Spleen (tissue), 11 donors: Measurements from ENCODE around the gene MTERF4. TPM values are rescaled to one million over a fixed set of nuclear protein-coding genes. Genes with fewer than 3 reads are reported as not detected.

Source experiments
- DNase-seq: peaks from one replicate; pipeline ENCODE4 v3.0.0-alpha.2; 2020
- H3K27ac ChIP-seq, 8 donors: fragments of 200-600 bp; sonication (generic) in 7 of 8; 1 replicate in 4 of 8; 2 replicates in 4 of 8; pipeline versions ENCODE4 v1.5.0 to v1.8.0; 2016 to 2021; ENCODE audit warnings: inconsistent platforms in 4 of 8, mild to moderate bottlenecking in 4 of 8, moderate library complexity in 1 of 8
- H3K27me3 ChIP-seq, 7 donors: fragments of 200-600 bp; sonication (generic) in 6 of 7; replicated peaks in 1 of 7; 1 replicate in 4 of 7; 2 replicates in 3 of 7; pipeline versions ENCODE4 v1.5.0 to v1.8.0; 2016 to 2021; ENCODE audit warnings: inconsistent platforms in 3 of 7, mild to moderate bottlenecking in 1 of 7
- H3K36me3 ChIP-seq, 6 donors: fragments of 200-600 bp; sonication (generic) in 5 of 6; 1 replicate in 4 of 6; 2 replicates in 2 of 6; pipeline versions ENCODE4 v1.5.0 to v1.8.0; 2016 to 2021; ENCODE audit warnings: inconsistent platforms in 2 of 6
- H3K4me1 ChIP-seq, 6 donors: fragments of 200-600 bp; sonication (generic) in 5 of 6; 1 replicate in 3 of 6; 2 replicates in 3 of 6; pipeline versions ENCODE4 v1.5.0 to v1.8.0; 2016 to 2021; ENCODE audit warnings: inconsistent platforms in 3 of 6
- H3K4me3 ChIP-seq, 8 donors: fragments of 200-600 bp; sonication (generic) in 7 of 8; 1 replicate in 4 of 8; 2 replicates in 4 of 8; pipeline versions ENCODE4 v1.5.0 to v1.8.0; 2016 to 2021; ENCODE audit warnings: inconsistent platforms in 4 of 8, mild to moderate bottlenecking in 4 of 8, moderate library complexity in 2 of 8
- H3K9me3 ChIP-seq, 8 donors: fragments of 200-600 bp; sonication (generic) in 7 of 8; 1 replicate in 4 of 8; 2 replicates in 4 of 8; pipeline versions ENCODE4 v1.5.0 to v1.8.0; 2016 to 2021; ENCODE audit warnings: inconsistent platforms in 4 of 8
- CTCF ChIP-seq, 11 experiments: fragments of 200-600 bp in 7 of 11; fragments of 450-650 bp in 4 of 11; sonication (generic) in 4 of 11; IDR thresholded peaks in 8 of 11; conservative IDR thresholded peaks in 3 of 11; 1 replicate in 7 of 11; 2 replicates in 4 of 11; pipeline versions ENCODE4 v1.4.0 to v1.8.0; 2016 to 2021; ENCODE audit warnings: antibody characterized with exemption in 11 of 11, inconsistent platforms in 4 of 11, mild to moderate bottlenecking in 1 of 11
- POLR2A ChIP-seq, 3 donors: fragments of 450-650 bp; IDR thresholded peaks; one replicate each; pipeline ENCODE4 v1.5.1; 2017; ENCODE audit warnings: antibody characterized with exemption in 3 of 3, mild to moderate bottlenecking in 1 of 3
- POLR2AphosphoS5 ChIP-seq, 3 donors: sonication (generic); formaldehyde crosslinking; IDR thresholded peaks; one replicate each; pipeline ENCODE4 v1.5.1; 2017; ENCODE audit warnings: antibody characterized with exemption in 3 of 3
- WGBS, 5 donors: extraction: QIAGEN DNeasy Blood & Tissue Kit in 3 of 5; methylation state at CpG; one replicate each; pipeline versions ENCODE4 v1.1.5 to v1.1.7; 2013 to 2018; 5-methylcytosine and 5-hydroxymethylcytosine counted together
- intact Hi-C: fragments of 100-400 bp; cut with DNase I; formaldehyde crosslinking; loops from one replicate; pipeline ENCODE4 v1.15.0; 2023; ENCODE audit warnings: low total_unique reads
- polyA plus RNA-seq, 3 donors: library from polyadenylated mRNA; stranded (reverse); fragments of 200-250 nt; gene quantifications; one replicate each; pipeline ENCODE4 v1.2.1, GENCODE V29; 2013
- total RNA-seq, 7 donors: library from RNA; depleted of rRNA in 3 of 7; stranded (reverse); fragments of >200 nt in 3 of 7; fragmentation: NEBNext Ultra II Directional in 4 of 7; extraction: Animal tissue kit (Norgen Biotek cat#: 25700) in 4 of 7; gene quantifications; one replicate each; pipeline versions ENCODE4 v1.1.0 to v1.2.1, GENCODE V29; 2016 to 2021
- donor health status: healthy with polysubstance abuse.
- donor health status: DM: no; HTN: no; CAD: no; lungs with moderate emphysema.
- donor health status: DM: no; HTN: no; CAD: no.
- donor health status: Bipolar disorder and iron deficiency.
- donor health status: healthy.
- donor health status: DM: no; HTN: no; CAD: no.
- donor health status: DM: yes; HTN: yes; CAD: no.

MTERF4 gene
- total and polyA plus RNA-seq, 10 donors = 28.4 to 74.0 (median 47.2) TPM

- Histone ChIP-seq H3K4me1 (no peaks in the 10 kb centered on the region), H3K9me3 (peaks cover 0 to 4% (median 0%) of the 10 kb centered on the region in 8 donors), H3K4me3 (no peak overlapping the region), H3K36me3 (peaks cover 0 to 69% (median 42%) of the 10 kb centered on the region in 6 donors), H3K27ac (no peak overlapping the region), H3K27me3 (no peaks in the 10 kb centered on the region)
- WGBS, 5 donors = 82 to 89% (median 84%) methylated on average over 34 to 38 of the region's 38 CpGs
- DNase-seq = peak; percentile 58
- intact Hi-C loops = no loop called here
- TF ChIP-seq POLR2A (IDR thresholded peaks at IDR 0.05) = no peak
- TF ChIP-seq CTCF (IDR thresholded peaks at IDR 0.05 in 8 of 11, conservative IDR thresholded peaks at IDR 0.05 in 3 of 11) = no peak
- no peak for TF ChIP-seq POLR2AphosphoS5 (IDR thresholded peaks at IDR 0.05)
Observed at GRCh38 chr2:241049739-241050623, 52.1 kb downstream of the MTERF4 start.

GRCh38 chr2:241048949-241049343 is 53.1 kb downstream of the MTERF4 start:
- Histone ChIP-seq H3K36me3 (peaks cover 0 to 74% (median 41%) of the 10 kb centered on the region in 6 donors), H3K27me3 (no peaks in the 10 kb centered on the region), H3K27ac (no peak overlapping the region), H3K9me3 (peaks cover 0 to 10% (median 0%) of the 10 kb centered on the region in 8 donors), H3K4me1 (no peaks in the 10 kb centered on the region), H3K4me3 (no peak overlapping the region)
- intact Hi-C loops = no loop called here
- no peak for DNase-seq
- 89 to 94% (median 89%) methylated on average over 8 to 11 of the region's 11 CpGs for WGBS, 5 donors
- TF ChIP-seq CTCF (IDR thresholded peaks at IDR 0.05 in 8 of 11, conservative IDR thresholded peaks at IDR 0.05 in 3 of 11) (no peak), POLR2AphosphoS5 (IDR thresholded peaks at IDR 0.05) (no peak), POLR2A (IDR thresholded peaks at IDR 0.05) (no peak)

GRCh38 chr2:241048149-241048948 is 53.7 kb downstream of the MTERF4 start:
- Histone ChIP-seq H3K27ac (no peak overlapping the region), H3K9me3 (peaks cover 0 to 10% (median 0%) of the 10 kb centered on the region in 8 donors), H3K4me1 (peaks cover 0 to 1% (median 0%) of the 10 kb centered on the region in 6 donors), H3K4me3 (no peak overlapping the region), H3K27me3 (no peaks in the 10 kb centered on the region), H3K36me3 (peaks cover 0 to 68% (median 38%) of the 10 kb centered on the region in 6 donors)
- intact Hi-C loops = no loop called here
- TF ChIP-seq CTCF (IDR thresholded peaks at IDR 0.05 in 8 of 11, conservative IDR thresholded peaks at IDR 0.05 in 3 of 11) (no peak), POLR2A (IDR thresholded peaks at IDR 0.05) (no peak)
- 86 to 93% (median 92%) methylated on average over 24 to 30 of the region's 30 CpGs for WGBS, 5 donors
- no peak for DNase-seq
